DMS53 treated with DMSO at 0.1 percent for 48 hours (cell line): Measurements from ENCODE around the gene NCF2.

Source experiments
- DNase-seq: peaks from one replicate; lab custom pipeline; 2025; ENCODE audit not compliant: unreplicated experiment; lab: John Stamatoyannopoulos, UW

The NCF2 gene

GRCh38 chr1:183586455-183586854, 3.8 kb downstream of the NCF2 start:
- no peak for DNase-seq

GRCh38 chr1:183585038-183585437, 5.2 kb downstream of the NCF2 start:
- DNase-seq, result no peak

DNA sequence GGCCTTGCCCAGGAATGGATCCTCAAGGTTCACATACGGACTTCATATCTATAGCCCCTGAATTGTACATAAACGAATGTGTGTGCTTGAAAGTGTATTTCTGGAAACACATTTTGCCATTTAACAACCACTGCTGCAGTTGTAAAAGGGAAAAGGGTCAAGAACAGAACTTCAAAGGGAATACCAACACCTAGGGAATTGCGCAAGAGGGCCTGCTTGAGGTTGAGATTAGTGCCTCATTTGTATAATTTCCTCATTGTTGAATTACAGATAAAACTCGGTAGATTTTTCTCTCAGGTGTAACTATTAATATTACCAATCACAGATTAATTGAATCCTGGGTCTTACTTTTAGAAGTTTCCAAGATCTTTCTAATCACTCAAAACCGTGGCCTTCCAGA, 6.1 kb downstream of the NCF2 start:
- no peak for DNase-seq

DNA sequence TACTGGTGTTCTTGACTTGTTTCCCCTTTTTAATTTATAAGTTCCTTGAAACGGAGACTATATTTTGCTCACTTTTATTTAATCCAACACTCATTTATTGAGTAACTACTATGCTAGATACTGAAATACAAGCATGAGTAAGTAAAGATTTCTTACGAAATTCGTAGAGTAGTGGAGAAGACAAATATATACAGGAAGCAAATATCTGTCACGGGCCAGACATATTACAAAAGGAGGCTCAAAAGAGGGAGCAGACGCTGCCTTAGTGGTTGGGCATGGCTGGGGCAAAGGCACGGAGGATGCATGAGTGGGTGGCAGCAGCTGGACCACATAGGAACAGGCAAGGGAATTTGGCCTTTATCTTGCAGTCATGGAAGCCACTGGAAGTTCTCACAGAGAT, 6.8 kb downstream of the NCF2 start:
- DNase-seq, result no peak

DNA sequence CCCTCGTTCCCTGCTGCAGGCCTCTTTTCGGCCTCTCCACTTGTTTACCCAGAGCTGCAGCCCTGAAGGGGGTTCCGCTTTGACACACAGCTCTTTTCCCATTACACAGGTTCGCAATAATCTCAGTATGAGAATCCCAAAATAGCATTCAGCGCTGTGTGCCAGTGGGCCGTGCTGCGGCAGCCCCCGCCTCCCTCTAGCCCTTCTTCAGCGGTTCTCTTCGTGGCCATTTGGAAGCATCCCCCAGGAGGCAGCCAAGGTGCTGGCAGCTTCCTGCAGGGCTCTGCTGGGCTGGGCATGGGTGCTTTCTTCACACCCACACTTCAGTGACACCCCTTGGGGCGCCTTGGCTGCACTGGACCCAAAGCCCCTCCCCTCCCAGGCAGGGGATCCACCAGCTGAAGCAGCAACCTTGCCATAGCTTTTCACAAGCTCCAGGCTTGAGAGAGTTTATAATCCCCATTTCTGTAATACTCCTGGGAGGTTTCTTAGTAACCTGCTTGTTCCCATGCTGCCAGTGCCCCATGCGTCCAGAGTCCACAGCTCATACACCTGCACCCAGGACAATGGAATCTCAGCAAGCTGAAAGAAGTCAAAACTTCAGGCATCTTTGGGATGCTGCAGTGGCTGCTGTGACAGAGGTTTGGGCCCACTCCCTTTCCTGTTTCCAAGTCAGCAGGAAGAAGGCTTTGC, 8.1 kb downstream of the NCF2 start:
- DNase-seq, result no peak

GRCh38 chr1:183580281-183580682, 10.0 kb downstream of the NCF2 start:
- DNase-seq, result peak; percentile 80

- no peak for DNase-seq
Observed at GRCh38 chr1:183578856-183579255, 11.4 kb downstream of the NCF2 start.

GRCh38 chr1:183577897-183578465, 12.3 kb downstream of the NCF2 start:
- DNase-seq, result no peak

DNA sequence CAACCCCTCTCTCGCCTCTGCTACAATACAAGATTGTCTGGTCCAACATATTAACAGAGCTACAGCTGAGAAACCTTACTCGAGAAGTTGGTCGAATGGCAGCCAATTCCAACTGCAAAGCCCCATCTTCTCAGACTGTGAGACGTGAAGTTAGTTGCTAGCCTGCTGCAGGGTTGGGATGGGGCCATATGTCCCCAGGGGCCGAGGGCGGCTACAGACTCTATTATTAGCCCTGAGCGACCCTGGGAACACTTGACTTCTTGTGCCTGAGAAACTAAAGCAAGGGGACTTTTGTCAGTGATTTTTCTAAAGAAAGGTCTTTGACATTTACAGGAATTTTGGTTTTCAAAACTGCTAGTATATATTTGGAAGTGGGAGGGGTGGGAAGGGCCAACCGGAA, 13.7 kb downstream of the NCF2 start:
- DNase-seq, result no peak

- DNase-seq, result no peak
Observed at GRCh38 chr1:183575606-183576005, 14.7 kb downstream of the NCF2 start.

- no peak for DNase-seq
Observed at GRCh38 chr1:183572721-183573120, 17.5 kb downstream of the NCF2 start.

GRCh38 chr1:183571678-183572268, 18.5 kb downstream of the NCF2 start:
- no peak for DNase-seq

DNA sequence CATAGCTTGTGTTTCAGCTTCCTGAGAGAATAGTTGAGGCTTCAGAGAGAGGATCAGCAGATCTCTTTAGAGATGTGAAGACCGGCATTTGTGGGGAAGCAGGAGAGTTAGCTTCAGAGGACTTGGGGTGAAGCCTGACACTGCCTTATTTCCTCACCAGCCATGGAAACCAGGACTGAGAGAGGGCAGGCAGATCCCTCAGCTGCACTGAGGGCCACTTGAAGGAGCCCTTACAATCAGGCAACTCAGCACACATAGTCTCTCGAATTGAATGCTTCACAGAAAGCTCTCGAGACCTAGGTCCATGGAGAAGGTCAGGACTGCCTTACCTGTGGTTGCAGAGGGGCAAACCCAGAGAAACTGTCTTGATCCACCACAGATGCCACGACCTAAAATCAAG, 19.8 kb downstream of the NCF2 start:
- DNase-seq, result no peak

DNA sequence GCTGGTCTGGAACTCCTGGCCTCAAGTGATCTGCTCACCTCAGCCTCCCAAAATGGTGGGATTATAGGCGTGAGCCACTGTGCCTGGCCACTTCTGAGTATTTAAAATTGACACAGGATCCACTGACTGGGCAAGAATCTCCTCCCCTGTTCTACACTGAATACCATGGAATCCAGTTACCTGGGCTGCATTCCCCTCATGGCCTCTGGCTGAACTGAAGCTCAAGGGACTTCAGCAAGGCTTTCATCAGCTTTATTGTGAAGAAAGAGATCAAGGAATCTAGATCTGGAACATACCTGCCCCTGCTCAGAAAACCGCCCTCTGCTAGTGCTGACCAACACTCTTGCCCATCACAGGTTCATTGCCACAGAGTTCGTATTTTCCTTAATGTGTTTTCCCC, 20.5 kb downstream of the NCF2 start:
- no peak for DNase-seq

DNA sequence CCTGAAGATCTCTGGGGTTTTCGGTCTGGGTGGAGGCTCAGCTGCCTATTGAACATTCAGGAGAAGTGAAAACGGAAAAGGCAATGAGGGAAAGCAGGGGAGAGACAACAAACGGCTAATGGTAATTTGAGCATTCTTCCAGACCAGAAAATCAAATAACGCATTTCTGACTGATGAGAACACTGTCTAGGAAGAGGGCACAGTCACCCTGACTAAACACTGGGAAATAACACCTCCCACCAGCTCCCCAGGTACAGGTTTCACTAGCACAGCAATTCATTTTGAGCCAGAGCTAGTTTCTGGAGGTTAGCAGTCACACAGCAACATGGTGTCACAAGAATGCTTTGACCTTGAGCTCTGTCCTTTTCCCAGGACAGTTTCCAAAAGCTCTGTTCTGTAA, 21.1 kb downstream of the NCF2 start:
- no peak for DNase-seq

GRCh38 chr1:183568176-183569021, 21.9 kb downstream of the NCF2 start:
- DNase-seq, result no peak

DNA sequence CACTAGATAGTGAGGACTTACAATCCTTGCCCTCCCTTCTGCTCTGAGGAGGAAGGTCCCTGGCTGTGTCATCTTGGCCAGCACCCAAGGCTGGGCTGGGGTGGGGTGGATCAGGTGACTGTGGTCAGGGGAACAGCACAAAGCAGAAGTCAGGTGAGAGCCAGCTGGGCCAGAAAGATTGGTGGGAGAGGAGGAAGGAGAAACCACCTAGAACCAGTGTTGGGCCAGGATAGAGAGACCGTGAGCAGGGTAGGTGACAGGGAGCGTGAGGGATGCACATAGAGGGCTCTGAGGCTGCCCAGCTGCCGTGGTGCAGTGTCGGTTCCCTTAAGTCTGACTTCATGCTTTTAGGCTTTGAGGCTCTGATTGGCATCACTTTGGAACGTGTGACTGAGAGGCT, 22.7 kb downstream of the NCF2 start:
- no peak for DNase-seq

- DNase-seq, result no peak
Observed at GRCh38 chr1:183566026-183566425, 24.2 kb downstream of the NCF2 start.

DNA sequence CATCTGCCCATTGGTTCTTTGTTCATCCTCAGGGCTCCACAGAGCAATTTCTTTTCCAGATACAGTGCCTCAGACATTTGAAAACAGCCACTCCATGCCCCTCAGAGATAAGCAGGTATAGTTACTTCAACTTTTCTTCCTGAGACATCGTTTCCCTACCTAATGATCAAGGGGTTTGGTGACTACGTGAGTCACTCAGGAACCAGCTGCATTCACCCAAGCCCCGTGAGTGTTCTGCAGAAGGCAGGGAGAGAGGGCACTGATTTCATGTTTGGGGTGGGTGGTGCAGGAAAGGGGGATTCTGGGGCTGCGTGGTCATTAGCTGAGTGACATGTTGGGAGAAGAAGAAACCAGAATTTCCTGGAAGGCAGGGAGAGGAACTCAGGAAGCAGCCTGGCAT, 25.0 kb downstream of the NCF2 start:
- DNase-seq, result no peak

DNA sequence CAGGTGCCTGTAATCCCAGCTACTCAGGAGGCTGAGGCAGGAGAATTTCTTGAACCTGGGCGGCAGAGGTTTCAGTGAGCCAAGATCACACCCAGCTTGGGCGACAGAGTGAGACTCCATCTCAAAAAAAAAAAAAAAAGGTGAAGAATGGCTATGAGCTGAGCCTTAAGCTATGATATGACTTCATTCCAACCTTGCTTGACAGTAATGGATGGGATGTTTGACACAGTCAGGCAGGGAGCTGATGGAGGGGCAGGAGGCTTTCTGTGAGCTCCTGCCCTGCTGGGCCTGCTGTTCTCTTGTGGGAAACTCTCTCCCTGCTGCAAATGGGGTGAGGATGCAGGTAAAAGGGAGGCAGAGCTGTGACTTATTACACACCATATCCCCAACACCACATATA, 27.6 kb downstream of the NCF2 start:
- DNase-seq, result no peak

DNA sequence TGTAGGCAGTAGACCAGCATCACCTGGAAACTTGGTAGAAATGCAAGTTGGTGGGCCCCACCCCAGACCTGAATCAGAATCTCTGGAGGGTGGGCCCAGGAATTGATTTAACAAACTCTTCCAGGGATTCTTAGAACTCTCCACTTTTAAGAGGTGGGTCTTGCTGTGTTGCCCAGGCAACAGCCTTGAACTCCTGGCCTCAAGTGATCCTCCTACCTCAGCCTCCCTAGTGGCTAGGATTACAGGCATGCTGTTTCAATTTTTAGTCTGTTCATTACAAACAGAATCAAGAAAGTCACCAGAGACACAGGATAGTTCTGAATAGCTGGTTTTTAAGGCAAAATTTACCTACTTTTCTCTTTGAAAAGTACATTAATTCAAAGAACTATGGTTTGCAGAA, 31.2 kb downstream of the NCF2 start:
- DNase-seq, result no peak

GRCh38 chr1:183554577-183554976, 35.7 kb downstream of the NCF2 start:
- peak; percentile 65 for DNase-seq
